ENCODE results near the gene UTF1.

The UTF1 gene

GRCh38 chr10:133279326-133280226, 49.6 kb downstream of the UTF1 start:
- DNase-seq: no peak

GRCh38 chr10:133280391-133281059, 50.5 kb downstream of the UTF1 start:
- DNase-seq: no peak

GRCh38 chr10:133281084-133281483, 51.1 kb downstream of the UTF1 start:
- DNase-seq: no peak

All from NCI-H2171 (cell line).